Vein endothelial cell (primary cell): Measurements from ENCODE around the gene PLSCR4. TPM values are rescaled to one million over a fixed set of nuclear protein-coding genes. Genes with fewer than 3 reads are reported as not detected.

ENCODE experiments used
- total RNA-seq: library from RNA; depleted of rRNA; stranded (reverse); fragments of >200 nt; gene quantifications from 2 replicates; pipeline ENCODE4 v1.2.3, GENCODE V29; 2012

The PLSCR4 gene
- total RNA-seq = 176 and 486 TPM in 2 replicates

GRCh38 chr3:146250449-146251382 is at the start of gene PLSCR4:
PLSCR4 (minus strand) TSS chr3:146251105; CDS start chr3:146222071, 29,034 bp downstream.

GRCh38 chr3:146160964-146161662 is 89.8 kb downstream of the PLSCR4 start, which contains the start of gene PLOD2:
PLOD2 (minus strand) TSS chr3:146161184; CDS start chr3:146160989, 195 bp downstream.

Other genes with a start within 250 kb of the PLSCR4 start
- gene PLOD2, start 89.9 kb downstream of the PLSCR4 start, total RNA-seq = 190 and 284 TPM in 2 replicates
- not detected in 2 replicates for gene PLSCR2, start 218.5 kb upstream of the PLSCR4 start, total RNA-seq